WTC11 (cell line): ENCODE measurements around the gene NDRG3.

ENCODE experiments used
- CREB1 ChIP-seq: sonication (generic); formaldehyde crosslinking; IDR thresholded peaks from 2 replicates; pipeline ENCODE4 v1.8.0; 2023; ENCODE audit warnings: mild to moderate bottlenecking, missing genetic modification reagents
- ELF4 ChIP-seq: sonication (generic); formaldehyde crosslinking; IDR thresholded peaks from 2 replicates; pipeline ENCODE4 v1.8.1; 2022; ENCODE audit warnings: low read depth, mild to moderate bottlenecking, moderate library complexity, missing genetic modification reagents
- SMAD3 ChIP-seq: sonication (generic); formaldehyde crosslinking; IDR thresholded peaks from 2 replicates; pipeline ENCODE4 v1.8.0; 2022; ENCODE audit warnings: missing genetic modification reagents, mild to moderate bottlenecking, borderline replicate concordance
- TF ChIP-seq, protein P1 (sequence below): sonication (generic); formaldehyde crosslinking; IDR thresholded peaks from 2 replicates; pipeline ENCODE4 v1.8.0; 2022; ENCODE audit warnings: mild to moderate bottlenecking, missing genetic modification reagents
- TF ChIP-seq, protein P2 (sequence below): sonication (generic); formaldehyde crosslinking; IDR thresholded peaks from 2 replicates; pipeline ENCODE4 v1.8.1; 2023; ENCODE audit warnings: mild to moderate bottlenecking, missing genetic modification reagents, borderline replicate concordance
- TF ChIP-seq, protein P3 (sequence below): fragments of 200-600 bp; IDR thresholded peaks from 2 replicates; pipeline ENCODE4 v1.8.0; 2022; ENCODE audit warnings: antibody characterized with exemption
- TF ChIP-seq, protein P4 (sequence below): sonication (generic); formaldehyde crosslinking; IDR thresholded peaks from 2 replicates; pipeline ENCODE4 v1.8.1; 2023; ENCODE audit warnings: mild to moderate bottlenecking, missing genetic modification reagents
- TF ChIP-seq, protein P5 (sequence below): sonication (generic); formaldehyde crosslinking; IDR thresholded peaks from 2 replicates; pipeline ENCODE4 v1.8.1; 2022; ENCODE audit warnings: mild to moderate bottlenecking, moderate library complexity, missing genetic modification reagents
- TF ChIP-seq, protein P6 (sequence below): sonication (generic); formaldehyde crosslinking; conservative IDR thresholded peaks from 2 replicates; pipeline ENCODE4 v1.8.1; 2022; ENCODE audit warnings: mild to moderate bottlenecking, missing genetic modification reagents

DNA sequence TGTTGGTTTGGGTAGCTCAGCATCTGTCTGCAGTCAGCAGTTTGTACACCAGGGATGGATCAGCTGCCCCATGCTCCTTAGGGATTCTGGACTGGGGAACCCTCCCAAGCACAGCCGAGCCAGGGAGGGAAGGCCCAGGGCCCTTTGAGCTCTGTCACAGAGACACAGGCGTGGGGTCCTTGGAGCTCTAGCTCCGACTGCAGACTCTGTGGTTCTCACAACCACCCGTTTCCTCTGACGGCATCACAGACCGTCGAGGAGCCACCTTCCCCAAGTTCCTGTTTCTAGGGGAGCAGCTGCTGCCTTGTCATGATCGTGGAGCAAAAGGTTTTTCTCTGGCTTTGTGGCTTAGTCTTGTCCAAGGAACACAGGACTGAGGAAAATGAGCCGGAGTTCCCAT lies 99.9 kb downstream of the NDRG3 start, which contains the start of gene SLA2:
- TF ChIP-seq, protein P1, sequence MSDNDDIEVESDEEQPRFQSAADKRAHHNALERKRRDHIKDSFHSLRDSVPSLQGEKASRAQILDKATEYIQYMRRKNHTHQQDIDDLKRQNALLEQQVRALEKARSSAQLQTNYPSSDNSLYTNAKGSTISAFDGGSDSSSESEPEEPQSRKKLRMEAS (CRISPR knock-in tag): no peak
- no peak for TF ChIP-seq SMAD3
- TF ChIP-seq, protein P2, sequence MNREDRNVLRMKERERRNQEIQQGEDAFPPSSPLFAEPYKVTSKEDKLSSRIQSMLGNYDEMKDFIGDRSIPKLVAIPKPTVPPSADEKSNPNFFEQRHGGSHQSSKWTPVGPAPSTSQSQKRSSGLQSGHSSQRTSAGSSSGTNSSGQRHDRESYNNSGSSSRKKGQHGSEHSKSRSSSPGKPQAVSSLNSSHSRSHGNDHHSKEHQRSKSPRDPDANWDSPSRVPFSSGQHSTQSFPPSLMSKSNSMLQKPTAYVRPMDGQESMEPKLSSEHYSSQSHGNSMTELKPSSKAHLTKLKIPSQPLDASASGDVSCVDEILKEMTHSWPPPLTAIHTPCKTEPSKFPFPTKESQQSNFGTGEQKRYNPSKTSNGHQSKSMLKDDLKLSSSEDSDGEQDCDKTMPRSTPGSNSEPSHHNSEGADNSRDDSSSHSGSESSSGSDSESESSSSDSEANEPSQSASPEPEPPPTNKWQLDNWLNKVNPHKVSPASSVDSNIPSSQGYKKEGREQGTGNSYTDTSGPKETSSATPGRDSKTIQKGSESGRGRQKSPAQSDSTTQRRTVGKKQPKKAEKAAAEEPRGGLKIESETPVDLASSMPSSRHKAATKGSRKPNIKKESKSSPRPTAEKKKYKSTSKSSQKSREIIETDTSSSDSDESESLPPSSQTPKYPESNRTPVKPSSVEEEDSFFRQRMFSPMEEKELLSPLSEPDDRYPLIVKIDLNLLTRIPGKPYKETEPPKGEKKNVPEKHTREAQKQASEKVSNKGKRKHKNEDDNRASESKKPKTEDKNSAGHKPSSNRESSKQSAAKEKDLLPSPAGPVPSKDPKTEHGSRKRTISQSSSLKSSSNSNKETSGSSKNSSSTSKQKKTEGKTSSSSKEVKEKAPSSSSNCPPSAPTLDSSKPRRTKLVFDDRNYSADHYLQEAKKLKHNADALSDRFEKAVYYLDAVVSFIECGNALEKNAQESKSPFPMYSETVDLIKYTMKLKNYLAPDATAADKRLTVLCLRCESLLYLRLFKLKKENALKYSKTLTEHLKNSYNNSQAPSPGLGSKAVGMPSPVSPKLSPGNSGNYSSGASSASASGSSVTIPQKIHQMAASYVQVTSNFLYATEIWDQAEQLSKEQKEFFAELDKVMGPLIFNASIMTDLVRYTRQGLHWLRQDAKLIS (CRISPR knock-in tag): no peak
- TF ChIP-seq CREB1 (CRISPR knock-in tag): no peak
- TF ChIP-seq, protein P3, sequence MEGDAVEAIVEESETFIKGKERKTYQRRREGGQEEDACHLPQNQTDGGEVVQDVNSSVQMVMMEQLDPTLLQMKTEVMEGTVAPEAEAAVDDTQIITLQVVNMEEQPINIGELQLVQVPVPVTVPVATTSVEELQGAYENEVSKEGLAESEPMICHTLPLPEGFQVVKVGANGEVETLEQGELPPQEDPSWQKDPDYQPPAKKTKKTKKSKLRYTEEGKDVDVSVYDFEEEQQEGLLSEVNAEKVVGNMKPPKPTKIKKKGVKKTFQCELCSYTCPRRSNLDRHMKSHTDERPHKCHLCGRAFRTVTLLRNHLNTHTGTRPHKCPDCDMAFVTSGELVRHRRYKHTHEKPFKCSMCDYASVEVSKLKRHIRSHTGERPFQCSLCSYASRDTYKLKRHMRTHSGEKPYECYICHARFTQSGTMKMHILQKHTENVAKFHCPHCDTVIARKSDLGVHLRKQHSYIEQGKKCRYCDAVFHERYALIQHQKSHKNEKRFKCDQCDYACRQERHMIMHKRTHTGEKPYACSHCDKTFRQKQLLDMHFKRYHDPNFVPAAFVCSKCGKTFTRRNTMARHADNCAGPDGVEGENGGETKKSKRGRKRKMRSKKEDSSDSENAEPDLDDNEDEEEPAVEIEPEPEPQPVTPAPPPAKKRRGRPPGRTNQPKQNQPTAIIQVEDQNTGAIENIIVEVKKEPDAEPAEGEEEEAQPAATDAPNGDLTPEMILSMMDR: no peak
- TF ChIP-seq, protein P4, sequence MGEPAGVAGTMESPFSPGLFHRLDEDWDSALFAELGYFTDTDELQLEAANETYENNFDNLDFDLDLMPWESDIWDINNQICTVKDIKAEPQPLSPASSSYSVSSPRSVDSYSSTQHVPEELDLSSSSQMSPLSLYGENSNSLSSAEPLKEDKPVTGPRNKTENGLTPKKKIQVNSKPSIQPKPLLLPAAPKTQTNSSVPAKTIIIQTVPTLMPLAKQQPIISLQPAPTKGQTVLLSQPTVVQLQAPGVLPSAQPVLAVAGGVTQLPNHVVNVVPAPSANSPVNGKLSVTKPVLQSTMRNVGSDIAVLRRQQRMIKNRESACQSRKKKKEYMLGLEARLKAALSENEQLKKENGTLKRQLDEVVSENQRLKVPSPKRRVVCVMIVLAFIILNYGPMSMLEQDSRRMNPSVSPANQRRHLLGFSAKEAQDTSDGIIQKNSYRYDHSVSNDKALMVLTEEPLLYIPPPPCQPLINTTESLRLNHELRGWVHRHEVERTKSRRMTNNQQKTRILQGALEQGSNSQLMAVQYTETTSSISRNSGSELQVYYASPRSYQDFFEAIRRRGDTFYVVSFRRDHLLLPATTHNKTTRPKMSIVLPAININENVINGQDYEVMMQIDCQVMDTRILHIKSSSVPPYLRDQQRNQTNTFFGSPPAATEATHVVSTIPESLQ (CRISPR knock-in tag): no peak
- TF ChIP-seq, protein P5, sequence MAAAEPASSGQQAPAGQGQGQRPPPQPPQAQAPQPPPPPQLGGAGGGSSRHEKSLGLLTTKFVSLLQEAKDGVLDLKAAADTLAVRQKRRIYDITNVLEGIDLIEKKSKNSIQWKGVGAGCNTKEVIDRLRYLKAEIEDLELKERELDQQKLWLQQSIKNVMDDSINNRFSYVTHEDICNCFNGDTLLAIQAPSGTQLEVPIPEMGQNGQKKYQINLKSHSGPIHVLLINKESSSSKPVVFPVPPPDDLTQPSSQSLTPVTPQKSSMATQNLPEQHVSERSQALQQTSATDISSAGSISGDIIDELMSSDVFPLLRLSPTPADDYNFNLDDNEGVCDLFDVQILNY (CRISPR knock-in tag): no peak
- TF ChIP-seq ELF4 (CRISPR knock-in tag): no peak
- TF ChIP-seq, protein P6, sequence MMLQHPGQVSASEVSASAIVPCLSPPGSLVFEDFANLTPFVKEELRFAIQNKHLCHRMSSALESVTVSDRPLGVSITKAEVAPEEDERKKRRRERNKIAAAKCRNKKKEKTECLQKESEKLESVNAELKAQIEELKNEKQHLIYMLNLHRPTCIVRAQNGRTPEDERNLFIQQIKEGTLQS (CRISPR knock-in tag): no peak
